ENCODE results near the gene DNAJC4.

Gene DNAJC4

DNA sequence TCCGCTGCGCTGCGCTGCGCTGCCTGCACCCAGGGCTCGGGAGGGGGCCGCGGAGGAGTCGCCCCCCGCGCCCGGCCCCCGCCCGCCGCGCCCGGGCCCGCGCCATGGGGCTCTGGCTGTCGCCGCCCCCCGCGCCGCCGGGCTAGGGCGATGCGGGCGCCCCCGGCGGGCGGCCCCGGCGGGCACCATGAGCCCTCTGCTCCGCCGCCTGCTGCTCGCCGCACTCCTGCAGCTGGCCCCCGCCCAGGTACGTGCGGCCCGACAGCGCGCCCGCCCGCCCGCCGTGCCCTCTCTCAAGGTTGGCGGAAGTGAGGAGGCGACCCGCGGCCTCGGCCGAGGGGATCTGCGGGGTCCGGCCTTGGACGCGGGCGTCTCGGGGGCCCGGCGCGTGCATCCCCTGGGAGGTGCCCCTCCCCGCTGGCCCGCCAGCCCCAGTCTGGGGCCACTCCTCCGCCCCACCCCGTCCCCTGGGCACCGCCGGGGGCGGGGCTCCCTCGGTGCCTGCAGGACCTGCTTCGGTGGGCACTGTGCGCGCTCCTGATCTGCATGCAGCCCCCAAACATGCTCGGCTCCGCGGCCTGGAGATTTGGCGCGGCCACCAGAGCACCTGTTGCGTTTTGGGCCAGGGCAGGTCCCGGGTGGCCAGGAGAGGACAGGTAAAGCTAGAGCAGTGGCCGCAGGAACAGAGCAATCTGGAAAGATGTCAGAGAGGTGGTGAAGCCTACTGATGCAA, 4.5 kb downstream of the DNAJC4 start:
- Histone ChIP-seq H3K9me2 (replicated peaks; ENCODE audit: low read depth, low read length) (no peaks in the 10 kb centered on the region), H3K9ac (ENCODE audit: low read depth, low read length, poor library complexity, severe bottlenecking) (peak overlapping the region; percentile 66), H3K4me1 (ENCODE audit: insufficient read depth, low read length, poor library complexity, severe bottlenecking) (peaks cover 17% of the 10 kb centered on the region), H3K36me3 (ENCODE audit: insufficient read depth, low read length) (no peaks in the 10 kb centered on the region; the same call in 1 of the 2 replicates), H3K4me2 (ENCODE audit: low read depth, low read length, poor library complexity, severe bottlenecking) (peak overlapping the region; percentile 83), H3K9me3 (ENCODE audit: insufficient read depth, low read depth, low read length) (no peaks in the 10 kb centered on the region), H3K27me3 (ENCODE audit: insufficient read depth, low read length, poor library complexity, severe bottlenecking) (no peaks in the 10 kb centered on the region), H3K4me3 (ENCODE audit: low read length, poor library complexity, severe bottlenecking) (peak overlapping the region; percentile 77), H2AFZ (ENCODE audit: low read length) (no peak overlapping the region), H3K79me2 (ENCODE audit: insufficient read depth, low read length) (peaks cover 17% of the 10 kb centered on the region; the same call in 1 of the 2 replicates), H3F3A (ENCODE audit: low read depth) (peaks cover 6% of the 10 kb centered on the region; the same call in 1 of the 2 replicates), H4K20me1 (ENCODE audit: insufficient read depth, low read length, poor library complexity, severe bottlenecking) (peaks cover 14% of the 10 kb centered on the region)
- TF ChIP-seq EZH2phosphoT487 (IDR thresholded peaks at IDR 0.05; ENCODE audit: borderline replicate concordance): no peak
- TF ChIP-seq, protein P1, sequence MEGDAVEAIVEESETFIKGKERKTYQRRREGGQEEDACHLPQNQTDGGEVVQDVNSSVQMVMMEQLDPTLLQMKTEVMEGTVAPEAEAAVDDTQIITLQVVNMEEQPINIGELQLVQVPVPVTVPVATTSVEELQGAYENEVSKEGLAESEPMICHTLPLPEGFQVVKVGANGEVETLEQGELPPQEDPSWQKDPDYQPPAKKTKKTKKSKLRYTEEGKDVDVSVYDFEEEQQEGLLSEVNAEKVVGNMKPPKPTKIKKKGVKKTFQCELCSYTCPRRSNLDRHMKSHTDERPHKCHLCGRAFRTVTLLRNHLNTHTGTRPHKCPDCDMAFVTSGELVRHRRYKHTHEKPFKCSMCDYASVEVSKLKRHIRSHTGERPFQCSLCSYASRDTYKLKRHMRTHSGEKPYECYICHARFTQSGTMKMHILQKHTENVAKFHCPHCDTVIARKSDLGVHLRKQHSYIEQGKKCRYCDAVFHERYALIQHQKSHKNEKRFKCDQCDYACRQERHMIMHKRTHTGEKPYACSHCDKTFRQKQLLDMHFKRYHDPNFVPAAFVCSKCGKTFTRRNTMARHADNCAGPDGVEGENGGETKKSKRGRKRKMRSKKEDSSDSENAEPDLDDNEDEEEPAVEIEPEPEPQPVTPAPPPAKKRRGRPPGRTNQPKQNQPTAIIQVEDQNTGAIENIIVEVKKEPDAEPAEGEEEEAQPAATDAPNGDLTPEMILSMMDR (conservative IDR thresholded peaks at IDR 0.05; ENCODE audit: low read length): no peak

DNA sequence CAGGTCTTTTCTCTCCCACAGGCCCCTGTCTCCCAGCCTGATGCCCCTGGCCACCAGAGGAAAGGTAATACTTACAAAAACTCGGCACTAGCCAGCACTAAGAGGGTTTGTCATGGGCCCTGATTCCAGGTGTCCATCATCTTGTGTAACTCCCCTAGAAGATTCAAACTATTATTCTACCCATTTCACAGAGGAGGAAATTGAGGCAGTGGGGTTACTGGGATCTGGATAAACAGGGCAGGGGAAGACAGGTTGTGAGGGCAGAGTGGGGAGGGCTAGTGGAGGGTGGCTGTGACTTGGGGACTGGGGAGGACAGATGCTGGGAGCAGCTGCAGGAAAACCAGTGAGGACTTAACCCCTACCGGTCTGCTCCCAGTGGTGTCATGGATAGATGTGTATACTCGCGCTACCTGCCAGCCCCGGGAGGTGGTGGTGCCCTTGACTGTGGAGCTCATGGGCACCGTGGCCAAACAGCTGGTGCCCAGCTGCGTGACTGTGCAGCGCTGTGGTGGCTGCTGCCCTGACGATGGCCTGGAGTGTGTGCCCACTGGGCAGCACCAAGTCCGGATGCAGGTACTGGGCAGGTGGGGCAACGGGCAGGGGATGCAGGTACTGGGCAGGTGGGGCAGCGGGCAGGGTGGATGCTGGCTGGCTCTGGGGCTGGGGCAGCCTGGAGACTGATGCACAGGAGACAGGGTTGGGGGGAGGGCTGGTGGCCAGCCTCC, 5.3 kb downstream of the DNAJC4 start:
- H2AFZ ChIP-seq (ENCODE audit: low read length): no peak overlapping the region

DNA sequence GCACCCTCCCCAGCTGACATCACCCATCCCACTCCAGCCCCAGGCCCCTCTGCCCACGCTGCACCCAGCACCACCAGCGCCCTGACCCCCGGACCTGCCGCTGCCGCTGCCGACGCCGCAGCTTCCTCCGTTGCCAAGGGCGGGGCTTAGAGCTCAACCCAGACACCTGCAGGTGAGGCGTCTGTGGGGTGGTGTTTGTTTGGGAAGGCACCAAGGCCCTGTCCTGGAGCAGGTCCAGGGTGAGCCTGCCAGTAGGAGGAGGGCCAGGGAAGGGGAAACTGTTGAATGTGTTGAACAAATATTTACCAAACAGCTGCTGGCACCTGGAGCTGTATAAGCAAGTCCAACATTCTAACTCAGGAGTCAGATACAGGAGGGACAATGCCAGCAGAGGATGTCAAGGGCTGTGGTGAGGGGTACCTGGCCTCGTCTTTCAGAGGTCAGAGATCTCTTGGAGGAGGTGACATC, 7.2 kb downstream of the DNAJC4 start:
- Histone ChIP-seq H3K27me3 (ENCODE audit: insufficient read depth, low read length, poor library complexity, severe bottlenecking) (no peaks in the 10 kb centered on the region), H3K4me3 (ENCODE audit: low read length, poor library complexity, severe bottlenecking) (no peak overlapping the region), H3K36me3 (ENCODE audit: insufficient read depth, low read length) (no peaks in the 10 kb centered on the region; the same call in 1 of the 2 replicates), H3K79me2 (ENCODE audit: insufficient read depth, low read length) (peaks cover 24% of the 10 kb centered on the region; the same call in 1 of the 2 replicates), H3F3A (ENCODE audit: low read depth) (peaks cover 10% of the 10 kb centered on the region; the same call in 1 of the 2 replicates), H2AFZ (ENCODE audit: low read length) (no peak overlapping the region), H3K4me2 (ENCODE audit: low read depth, low read length, poor library complexity, severe bottlenecking) (no peak overlapping the region), H4K20me1 (ENCODE audit: insufficient read depth, low read length, poor library complexity, severe bottlenecking) (peaks cover 21% of the 10 kb centered on the region), H3K9ac (ENCODE audit: low read depth, low read length, poor library complexity, severe bottlenecking) (no peak overlapping the region), H3K4me1 (ENCODE audit: insufficient read depth, low read length, poor library complexity, severe bottlenecking) (peaks cover 24% of the 10 kb centered on the region), H3K9me2 (replicated peaks; ENCODE audit: low read depth, low read length) (no peaks in the 10 kb centered on the region), H3K9me3 (ENCODE audit: insufficient read depth, low read depth, low read length) (no peaks in the 10 kb centered on the region)
- TF ChIP-seq, protein P1 (conservative IDR thresholded peaks at IDR 0.05; ENCODE audit: low read length): no peak
- no peak for TF ChIP-seq EZH2phosphoT487 (IDR thresholded peaks at IDR 0.05; ENCODE audit: borderline replicate concordance)

More for the DNA sequence above, 5.3 kb downstream of the DNAJC4 start:
- Histone ChIP-seq H3K27me3 (ENCODE audit: insufficient read depth, low read length, poor library complexity, severe bottlenecking) (no peaks in the 10 kb centered on the region), H3K4me1 (ENCODE audit: insufficient read depth, low read length, poor library complexity, severe bottlenecking) (peaks cover 25% of the 10 kb centered on the region), H3K36me3 (ENCODE audit: insufficient read depth, low read length) (no peaks in the 10 kb centered on the region; the same call in 1 of the 2 replicates), H3K9ac (ENCODE audit: low read depth, low read length, poor library complexity, severe bottlenecking) (peak overlapping the region; percentile 66), H3K79me2 (ENCODE audit: insufficient read depth, low read length) (peaks cover 17% of the 10 kb centered on the region; the same call in 1 of the 2 replicates), H3K9me3 (ENCODE audit: insufficient read depth, low read depth, low read length) (no peaks in the 10 kb centered on the region), H4K20me1 (ENCODE audit: insufficient read depth, low read length, poor library complexity, severe bottlenecking) (peaks cover 14% of the 10 kb centered on the region), H3K9me2 (replicated peaks; ENCODE audit: low read depth, low read length) (no peaks in the 10 kb centered on the region), H3F3A (ENCODE audit: low read depth) (peaks cover 10% of the 10 kb centered on the region; the same call in 1 of the 2 replicates), H3K4me2 (ENCODE audit: low read depth, low read length, poor library complexity, severe bottlenecking) (peak overlapping the region; percentile 83), H3K4me3 (ENCODE audit: low read length, poor library complexity, severe bottlenecking) (peak overlapping the region; percentile 77)
- TF ChIP-seq, protein P1 (conservative IDR thresholded peaks at IDR 0.05; ENCODE audit: low read length): no peak
- no peak for TF ChIP-seq EZH2phosphoT487 (IDR thresholded peaks at IDR 0.05; ENCODE audit: borderline replicate concordance)
